Stomach smooth muscle (tissue), 2 donors: ENCODE measurements around the gene ODAM.

Experiments
- H3K27ac ChIP-seq: one replicate; pipeline ENCODE4 v1.7.0; 2013; ENCODE audit warnings: mild to moderate bottlenecking, low read length, inconsistent platforms
- H3K27me3 ChIP-seq, 2 donors: one replicate each; pipeline ENCODE4 v1.7.0; 2013; ENCODE audit warnings: low read length in 2 of 2; ENCODE audit not compliant: insufficient read depth in 2 of 2, control insufficient read depth in 1 of 2
- H3K36me3 ChIP-seq, 2 donors: one replicate each; pipeline ENCODE4 v1.7.0; 2013; ENCODE audit warnings: low read length in 2 of 2; ENCODE audit not compliant: control insufficient read depth in 2 of 2, insufficient read depth in 2 of 2
- H3K4me1 ChIP-seq: one replicate; pipeline ENCODE4 v1.7.0; 2013; ENCODE audit warnings: low read length; ENCODE audit not compliant: control insufficient read depth, insufficient read depth
- H3K4me3 ChIP-seq, 2 donors: one replicate each; pipeline ENCODE4 v1.7.0; 2013; ENCODE audit warnings: low read length in 2 of 2
- H3K9ac ChIP-seq, 2 donors: one replicate each; pipeline ENCODE4 v1.7.0; 2013; ENCODE audit warnings: low read length in 2 of 2, mild to moderate bottlenecking in 1 of 2
- H3K9me3 ChIP-seq, 2 donors: one replicate each; pipeline ENCODE4 v1.7.0; 2013; ENCODE audit warnings: low read length in 2 of 2; ENCODE audit not compliant: control insufficient read depth in 2 of 2
- donor health status: healthy.
- donor health status: Pancreatic carcinoma.

The ODAM gene

GRCh38 chr4:70251945-70252277 is 56.4 kb downstream of the ODAM start:
- Histone ChIP-seq H3K36me3 (no peaks in the 10 kb centered on the region), H3K9ac (no peak overlapping the region), H3K4me1 (no peaks in the 10 kb centered on the region), H3K27ac (no peak overlapping the region), H3K9me3 (no peaks in the 10 kb centered on the region), H3K4me3 (no peak overlapping the region), H3K27me3 (no peaks in the 10 kb centered on the region)
